ENCODE measurements around the gene STING1. TPM values are rescaled to one million over a fixed set of nuclear protein-coding genes. Genes with fewer than 3 reads are reported as not detected.
A peak's percentile ranks its signal among the peaks of the same experiment; 100 is the strongest.

STING1 gene
- total RNA-seq, 1 donor from 2014 or later, result 0.07 TPM

DNA sequence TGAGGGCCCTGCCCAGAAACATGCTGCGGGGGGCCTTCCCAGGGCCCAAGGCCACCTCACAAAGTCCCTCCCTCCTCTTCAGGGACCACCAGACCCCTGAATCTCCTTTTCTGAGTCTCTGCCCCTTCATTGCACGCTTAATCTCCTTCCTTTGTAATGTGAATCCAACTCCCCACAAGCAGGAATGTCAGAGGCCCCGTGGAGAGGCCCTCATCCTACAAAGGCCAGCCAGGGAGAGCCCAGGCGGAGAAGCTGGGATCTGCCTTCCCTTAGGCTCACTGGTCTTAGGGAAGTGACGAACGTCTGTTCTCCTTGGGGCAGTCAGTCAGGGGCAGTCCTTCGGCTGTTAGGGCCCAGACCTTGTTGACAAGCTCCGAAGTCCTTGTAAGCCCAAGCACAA, 9.5 kb downstream of the STING1 start:
- H3K9me3 ChIP-seq (ENCODE audit: low read depth), result no peaks in the 10 kb centered on the region
- H3K36me3 ChIP-seq, result no peaks in the 10 kb centered on the region
- H3K4me1 ChIP-seq, result peaks cover 29% of the 10 kb centered on the region
- H3K27ac ChIP-seq, result peak overlapping the region; percentile 34
- H3K9ac ChIP-seq, result no peak overlapping the region
- no peak overlapping the region for H3K4me3 ChIP-seq
- H3K4me3 Mint-ChIP-seq, result peak overlapping the region; percentile 11
- peak overlapping the region; percentile 58 for H3K4me2 ChIP-seq
- H3K27me3 Mint-ChIP-seq (ENCODE audit: insufficient read depth, low read depth), result peaks cover 8% of the 10 kb centered on the region
- H3F3A ChIP-seq (ENCODE audit: low read depth), result peaks cover 29% of the 10 kb centered on the region
- H3K36me3 Mint-ChIP-seq, result no peaks in the 10 kb centered on the region
- TF ChIP-seq EZH2 (IDR thresholded peaks at IDR 0.05) (no peak), EZH2phosphoT487 (IDR thresholded peaks at IDR 0.05) (no peak)
- TF ChIP-seq, protein P1, sequence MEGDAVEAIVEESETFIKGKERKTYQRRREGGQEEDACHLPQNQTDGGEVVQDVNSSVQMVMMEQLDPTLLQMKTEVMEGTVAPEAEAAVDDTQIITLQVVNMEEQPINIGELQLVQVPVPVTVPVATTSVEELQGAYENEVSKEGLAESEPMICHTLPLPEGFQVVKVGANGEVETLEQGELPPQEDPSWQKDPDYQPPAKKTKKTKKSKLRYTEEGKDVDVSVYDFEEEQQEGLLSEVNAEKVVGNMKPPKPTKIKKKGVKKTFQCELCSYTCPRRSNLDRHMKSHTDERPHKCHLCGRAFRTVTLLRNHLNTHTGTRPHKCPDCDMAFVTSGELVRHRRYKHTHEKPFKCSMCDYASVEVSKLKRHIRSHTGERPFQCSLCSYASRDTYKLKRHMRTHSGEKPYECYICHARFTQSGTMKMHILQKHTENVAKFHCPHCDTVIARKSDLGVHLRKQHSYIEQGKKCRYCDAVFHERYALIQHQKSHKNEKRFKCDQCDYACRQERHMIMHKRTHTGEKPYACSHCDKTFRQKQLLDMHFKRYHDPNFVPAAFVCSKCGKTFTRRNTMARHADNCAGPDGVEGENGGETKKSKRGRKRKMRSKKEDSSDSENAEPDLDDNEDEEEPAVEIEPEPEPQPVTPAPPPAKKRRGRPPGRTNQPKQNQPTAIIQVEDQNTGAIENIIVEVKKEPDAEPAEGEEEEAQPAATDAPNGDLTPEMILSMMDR (IDR thresholded peaks at IDR 0.05), result no peak
- peak overlapping the region; percentile 96 for H3K27ac Mint-ChIP-seq
- H3K79me2 ChIP-seq (ENCODE audit: low read depth), result no peaks in the 10 kb centered on the region
- peak; percentile 88 for DNase-seq (ENCODE audit: low spot score)
- peaks cover 31% of the 10 kb centered on the region for H3K4me1 Mint-ChIP-seq
- H2AFZ ChIP-seq (replicated peaks), result peak overlapping the region; percentile 53
- no peaks in the 10 kb centered on the region for H4K20me1 ChIP-seq (ENCODE audit: low read depth)
- H3K27me3 ChIP-seq, result no peaks in the 10 kb centered on the region
- H3K9me3 Mint-ChIP-seq, result no peaks in the 10 kb centered on the region

DNA sequence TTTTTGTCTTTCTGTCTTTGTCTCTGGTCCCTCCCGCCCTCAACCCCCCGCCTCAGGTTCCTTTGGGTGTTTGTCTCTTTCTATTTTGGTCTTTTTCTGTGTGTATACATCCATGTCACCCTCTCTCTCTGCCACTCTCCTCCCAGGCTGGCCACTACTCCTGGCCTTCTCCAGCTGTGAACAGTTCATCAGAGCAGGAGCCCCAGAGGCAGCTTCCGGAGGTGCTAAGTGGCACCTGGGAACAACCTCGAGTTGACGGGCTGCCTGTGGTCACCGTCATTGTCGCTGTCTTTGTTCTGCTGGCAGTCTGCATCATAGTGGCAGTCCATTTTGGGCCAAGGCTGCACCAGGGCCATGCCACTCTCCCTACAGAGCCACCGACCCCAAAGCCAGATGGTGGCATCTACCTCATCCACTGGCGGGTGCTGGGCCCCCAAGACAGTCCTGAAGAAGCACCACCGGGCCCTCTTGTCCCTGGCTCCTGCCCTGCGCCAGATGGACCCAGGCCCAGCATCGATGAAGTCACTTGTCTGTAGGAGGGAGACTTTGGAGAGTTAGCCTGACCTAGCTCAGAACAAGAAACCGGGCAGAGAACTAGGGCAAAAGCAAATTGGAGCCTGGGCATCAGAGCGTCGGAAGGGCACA, 10.1 kb downstream of the STING1 start:
- H3K36me3 Mint-ChIP-seq, result no peaks in the 10 kb centered on the region
- peaks cover 29% of the 10 kb centered on the region for H3K4me1 ChIP-seq
- no peaks in the 10 kb centered on the region for H3K79me2 ChIP-seq (ENCODE audit: low read depth)
- H3K9ac ChIP-seq, result no peak overlapping the region
- no peaks in the 10 kb centered on the region for H3K36me3 ChIP-seq
- peak overlapping the region; percentile 89 for H2AFZ ChIP-seq (replicated peaks)
- H3K4me1 Mint-ChIP-seq, result peaks cover 31% of the 10 kb centered on the region
- H3K9me3 Mint-ChIP-seq, result no peaks in the 10 kb centered on the region
- H3K4me2 ChIP-seq, result peak overlapping the region; percentile 58
- no peaks in the 10 kb centered on the region for H4K20me1 ChIP-seq (ENCODE audit: low read depth)
- no peak overlapping the region for H3K4me3 ChIP-seq
- H3K9me3 ChIP-seq (ENCODE audit: low read depth), result no peaks in the 10 kb centered on the region
- no peak overlapping the region for H3K4me3 Mint-ChIP-seq
- no peaks in the 10 kb centered on the region for H3K27me3 ChIP-seq
- H3K27ac ChIP-seq, result no peak overlapping the region
- H3K27ac Mint-ChIP-seq, result peak overlapping the region; percentile 96
- DNase-seq (ENCODE audit: low spot score), result no peak
- H3F3A ChIP-seq (ENCODE audit: low read depth), result peaks cover 29% of the 10 kb centered on the region
- TF ChIP-seq, protein P1 (IDR thresholded peaks at IDR 0.05), result no peak
- TF ChIP-seq EZH2phosphoT487 (IDR thresholded peaks at IDR 0.05) (no peak), EZH2 (IDR thresholded peaks at IDR 0.05) (no peak)
- H3K27me3 Mint-ChIP-seq (ENCODE audit: insufficient read depth, low read depth), result peaks cover 10% of the 10 kb centered on the region

DNA sequence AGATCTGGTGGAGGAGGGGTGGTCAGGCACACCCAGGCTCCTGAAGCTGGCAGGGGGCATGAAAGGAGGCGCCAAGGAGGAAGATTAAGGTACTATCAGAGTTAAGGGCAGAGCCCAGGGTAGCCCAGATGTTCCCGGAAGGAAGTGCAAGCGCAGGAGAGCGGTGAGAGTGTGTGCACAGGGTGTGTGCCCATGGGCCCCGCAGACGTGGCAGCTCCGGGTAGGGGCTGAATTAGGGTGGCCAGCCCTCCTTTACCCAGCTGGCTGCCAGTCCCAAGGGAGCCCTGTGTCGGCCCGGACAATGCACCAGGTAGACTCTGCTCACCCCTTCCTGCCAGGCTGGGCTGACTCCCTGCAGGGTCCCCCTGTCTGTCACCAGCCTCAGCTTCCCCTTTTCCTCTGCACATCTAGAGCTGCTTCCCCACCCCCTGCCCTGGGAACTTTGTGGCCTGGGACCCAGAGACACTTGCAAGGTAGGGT, 11.7 kb downstream of the STING1 start, which contains the start of gene SMIM33:
SMIM33 (plus strand) TSS at position 184 of the 480 bp plus-strand sequence; CDS start at position 302, 118 bp downstream.
- Histone ChIP-seq H3K4me3 (no peak within 1 kb of the TSS), H3K27ac (no peak within 1 kb of the TSS), H3K4me2 (peak within 1 kb of the TSS; percentile 58), H3K4me1 (peaks cover 29% of the 10 kb centered on the region), H3F3A (ENCODE audit: low read depth) (peaks cover 29% of the 10 kb centered on the region), H3K36me3 (no peaks in the 10 kb centered on the region), H3K79me2 (ENCODE audit: low read depth) (no peaks in the 10 kb centered on the region), H3K27me3 (no peaks in the 10 kb centered on the region), H4K20me1 (ENCODE audit: low read depth) (no peaks in the 10 kb centered on the region), H3K9me3 (ENCODE audit: low read depth) (no peaks in the 10 kb centered on the region), H2AFZ (replicated peaks) (peak within 1 kb of the TSS; percentile 89), H3K9ac (no peak within 1 kb of the TSS)
- DNase-seq (ENCODE audit: low spot score), result no peak
- no peak within 1 kb of the TSS for H3K4me3 Mint-ChIP-seq
- TF ChIP-seq, protein P1 (IDR thresholded peaks at IDR 0.05), result no peak
- TF ChIP-seq EZH2 (IDR thresholded peaks at IDR 0.05), result no peak
- H3K27me3 Mint-ChIP-seq (ENCODE audit: insufficient read depth, low read depth), result peaks cover 10% of the 10 kb centered on the region
- H3K36me3 Mint-ChIP-seq, result no peaks in the 10 kb centered on the region
- no peaks in the 10 kb centered on the region for H3K9me3 Mint-ChIP-seq
- peak within 1 kb of the TSS; percentile 60 for H3K27ac Mint-ChIP-seq
- peaks cover 31% of the 10 kb centered on the region for H3K4me1 Mint-ChIP-seq
